ENCODE results near the gene NHS. TPM values are rescaled to one million over a fixed set of nuclear protein-coding genes. Genes with fewer than 3 reads are reported as not detected.
A peak's percentile ranks its signal among the peaks of the same experiment; 100 is the strongest.

The NHS gene
- total RNA-seq, 1 donor: 10.5 TPM

DNA sequence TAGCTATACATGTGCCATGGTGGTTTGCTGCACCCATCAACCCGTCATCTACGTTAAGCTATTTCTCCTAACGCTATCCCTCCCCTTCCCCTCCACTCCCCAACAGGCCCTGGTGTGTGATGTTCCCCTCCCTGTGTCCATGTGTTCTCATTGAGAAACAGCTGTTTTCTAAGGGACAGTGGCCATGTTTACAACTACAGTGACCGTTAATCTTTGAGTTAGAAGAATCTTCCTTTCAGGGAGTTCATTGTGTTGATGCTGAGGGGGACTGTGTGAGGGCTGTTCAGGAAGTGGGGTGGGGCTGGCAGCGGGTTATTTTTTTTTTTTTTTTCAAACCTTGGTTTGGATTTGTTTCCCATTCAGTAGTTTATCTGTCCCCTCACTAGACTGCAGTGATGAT, 179.9 kb downstream of the NHS start:
- TF ChIP-seq, protein P1, sequence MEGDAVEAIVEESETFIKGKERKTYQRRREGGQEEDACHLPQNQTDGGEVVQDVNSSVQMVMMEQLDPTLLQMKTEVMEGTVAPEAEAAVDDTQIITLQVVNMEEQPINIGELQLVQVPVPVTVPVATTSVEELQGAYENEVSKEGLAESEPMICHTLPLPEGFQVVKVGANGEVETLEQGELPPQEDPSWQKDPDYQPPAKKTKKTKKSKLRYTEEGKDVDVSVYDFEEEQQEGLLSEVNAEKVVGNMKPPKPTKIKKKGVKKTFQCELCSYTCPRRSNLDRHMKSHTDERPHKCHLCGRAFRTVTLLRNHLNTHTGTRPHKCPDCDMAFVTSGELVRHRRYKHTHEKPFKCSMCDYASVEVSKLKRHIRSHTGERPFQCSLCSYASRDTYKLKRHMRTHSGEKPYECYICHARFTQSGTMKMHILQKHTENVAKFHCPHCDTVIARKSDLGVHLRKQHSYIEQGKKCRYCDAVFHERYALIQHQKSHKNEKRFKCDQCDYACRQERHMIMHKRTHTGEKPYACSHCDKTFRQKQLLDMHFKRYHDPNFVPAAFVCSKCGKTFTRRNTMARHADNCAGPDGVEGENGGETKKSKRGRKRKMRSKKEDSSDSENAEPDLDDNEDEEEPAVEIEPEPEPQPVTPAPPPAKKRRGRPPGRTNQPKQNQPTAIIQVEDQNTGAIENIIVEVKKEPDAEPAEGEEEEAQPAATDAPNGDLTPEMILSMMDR (IDR thresholded peaks at IDR 0.05; ENCODE audit: extremely low read depth, low read depth, low read length): no peak
- Histone ChIP-seq H3K4me2 (ENCODE audit: insufficient read depth, low read length) (no peak overlapping the region), H3K4me1 (ENCODE audit: insufficient read depth, low read length) (peaks cover 52% of the 10 kb centered on the region), H3K9me3 (ENCODE audit: low read depth, low read length) (no peaks in the 10 kb centered on the region), H4K20me1 (ENCODE audit: insufficient read depth, low read length) (no peaks in the 10 kb centered on the region), H2AFZ (ENCODE audit: low read length) (no peak overlapping the region), H3K36me3 (ENCODE audit: insufficient read depth, low read length) (no peaks in the 10 kb centered on the region), H3K27ac (ENCODE audit: low read depth, low read length) (no peak overlapping the region), H3K79me2 (ENCODE audit: insufficient read depth, low read length) (peaks cover 7% of the 10 kb centered on the region), H3K27me3 (ENCODE audit: insufficient read depth, low read length) (no peaks in the 10 kb centered on the region), H3K4me3 (ENCODE audit: insufficient read depth, low read length) (no peak overlapping the region)
- no peak for DNase-seq (ENCODE audit: insufficient read length, low spot score, missing footprints)

GRCh38 chrX:17555846-17556245, 180.8 kb downstream of the NHS start:
- Histone ChIP-seq H2AFZ (ENCODE audit: low read length) (no peak overlapping the region), H3K27ac (ENCODE audit: low read depth, low read length) (peak overlapping the region; percentile 40), H3K36me3 (ENCODE audit: insufficient read depth, low read length) (no peaks in the 10 kb centered on the region), H4K20me1 (ENCODE audit: insufficient read depth, low read length) (no peaks in the 10 kb centered on the region), H3K79me2 (ENCODE audit: insufficient read depth, low read length) (peaks cover 7% of the 10 kb centered on the region), H3K4me3 (ENCODE audit: insufficient read depth, low read length) (no peak overlapping the region), H3K9me3 (ENCODE audit: low read depth, low read length) (no peaks in the 10 kb centered on the region), H3K4me1 (ENCODE audit: insufficient read depth, low read length) (peaks cover 60% of the 10 kb centered on the region), H3K27me3 (ENCODE audit: insufficient read depth, low read length) (no peaks in the 10 kb centered on the region), H3K4me2 (ENCODE audit: insufficient read depth, low read length) (no peak overlapping the region)
- TF ChIP-seq, protein P1 (IDR thresholded peaks at IDR 0.05; ENCODE audit: extremely low read depth, low read depth, low read length): no peak
- DNase-seq (ENCODE audit: insufficient read length, low spot score, missing footprints): no peak

DNA sequence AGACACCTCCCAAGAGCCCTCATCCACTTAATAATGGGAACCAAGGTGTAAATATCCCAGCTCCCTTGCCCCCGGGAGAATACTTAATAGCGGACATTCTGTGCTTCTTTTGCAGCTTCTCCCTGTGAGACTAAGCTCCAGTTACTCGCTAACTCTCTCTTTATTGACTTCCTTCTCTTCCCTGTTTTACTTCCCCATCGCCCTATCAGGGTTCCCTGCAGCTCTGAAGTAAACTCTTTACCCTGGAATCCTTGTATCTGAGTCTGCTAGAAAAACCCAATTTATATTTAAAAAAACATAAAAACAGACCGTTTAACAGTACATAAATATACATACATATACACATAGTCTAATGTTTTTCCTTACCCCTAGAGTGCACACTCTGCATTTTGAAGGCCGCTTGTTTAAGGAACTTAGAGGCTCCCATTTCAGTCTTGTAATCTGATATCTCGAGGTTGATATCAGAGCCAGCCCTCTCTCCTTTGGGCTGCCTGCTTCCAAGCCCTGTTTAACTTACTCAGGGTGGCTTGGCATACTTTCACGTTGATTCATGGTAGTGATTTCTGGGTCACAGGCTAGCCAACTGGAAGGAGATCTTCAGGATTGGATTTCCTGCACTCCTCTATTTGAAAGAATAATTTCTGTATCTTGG, 184.9 kb downstream of the NHS start:
- H3K27ac ChIP-seq (ENCODE audit: low read depth, low read length): peak overlapping the region; percentile 72
- peak; percentile 79 for DNase-seq (ENCODE audit: insufficient read length, low spot score, missing footprints)
- H3K9me3 ChIP-seq (ENCODE audit: low read depth, low read length): no peaks in the 10 kb centered on the region
- H3K4me1 ChIP-seq (ENCODE audit: insufficient read depth, low read length): peaks cover 61% of the 10 kb centered on the region
- H2AFZ ChIP-seq (ENCODE audit: low read length): no peak overlapping the region
- TF ChIP-seq, protein P1 (IDR thresholded peaks at IDR 0.05; ENCODE audit: extremely low read depth, low read depth, low read length): no peak
- H3K27me3 ChIP-seq (ENCODE audit: insufficient read depth, low read length): no peaks in the 10 kb centered on the region
- H3K36me3 ChIP-seq (ENCODE audit: insufficient read depth, low read length): no peaks in the 10 kb centered on the region
- no peak overlapping the region for H3K4me3 ChIP-seq (ENCODE audit: insufficient read depth, low read length)
- peaks cover 6% of the 10 kb centered on the region for H3K79me2 ChIP-seq (ENCODE audit: insufficient read depth, low read length)
- H3K4me2 ChIP-seq (ENCODE audit: insufficient read depth, low read length): peak overlapping the region; percentile 31
- no peaks in the 10 kb centered on the region for H4K20me1 ChIP-seq (ENCODE audit: insufficient read depth, low read length)

DNA sequence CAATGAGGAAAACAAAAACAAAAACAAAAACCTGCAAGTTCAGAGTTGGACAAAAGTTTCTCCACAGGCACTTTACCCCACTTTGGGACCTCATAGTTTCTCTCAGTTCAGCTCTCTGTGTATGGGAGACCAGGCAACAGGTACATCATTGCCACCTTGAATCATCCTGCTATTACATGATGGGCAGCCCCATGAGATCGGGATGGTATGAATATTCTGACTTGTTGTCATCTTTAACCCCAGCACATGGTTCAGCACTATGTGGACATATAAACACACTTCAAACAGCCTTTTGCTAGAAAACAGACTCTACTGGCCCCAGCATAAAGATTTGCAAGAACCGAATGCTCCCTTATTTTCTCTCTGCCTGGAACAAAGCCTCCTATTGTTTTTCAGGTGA, 185.4 kb downstream of the NHS start:
- TF ChIP-seq, protein P1 (IDR thresholded peaks at IDR 0.05; ENCODE audit: extremely low read depth, low read depth, low read length): no peak
- Histone ChIP-seq H3K9me3 (ENCODE audit: low read depth, low read length) (no peaks in the 10 kb centered on the region), H3K4me3 (ENCODE audit: insufficient read depth, low read length) (no peak overlapping the region), H3K27me3 (ENCODE audit: insufficient read depth, low read length) (no peaks in the 10 kb centered on the region), H4K20me1 (ENCODE audit: insufficient read depth, low read length) (no peaks in the 10 kb centered on the region), H3K36me3 (ENCODE audit: insufficient read depth, low read length) (no peaks in the 10 kb centered on the region), H3K27ac (ENCODE audit: low read depth, low read length) (peak overlapping the region; percentile 72), H3K4me1 (ENCODE audit: insufficient read depth, low read length) (peaks cover 61% of the 10 kb centered on the region), H3K79me2 (ENCODE audit: insufficient read depth, low read length) (peaks cover 6% of the 10 kb centered on the region), H3K4me2 (ENCODE audit: insufficient read depth, low read length) (peak overlapping the region; percentile 23), H2AFZ (ENCODE audit: low read length) (no peak overlapping the region)
- no peak for DNase-seq (ENCODE audit: insufficient read length, low spot score, missing footprints)

Data from osteoblast (primary cell).